A673 (cell line): ENCODE results near the gene PCGF2. TPM values are rescaled to one million over a fixed set of nuclear protein-coding genes. Genes with fewer than 3 reads are reported as not detected.

Experiments
- BruUV-seq: library from RNA; stranded (reverse); fragments of 400-500 nt; replicated peaks from 2 replicates; lab custom pipeline; 2021; lab: Mats Ljungman, UMichigan
- CTCF ChIA-PET: fragments of 300-600 bp; sonication (Branson Sonifier 250); formaldehyde crosslinking; loops from one replicate; lab custom pipeline; 2022; ENCODE audit warnings: antibody characterized with exemption; lab: Charles Lee
- POLR2A ChIA-PET: fragments of 300-600 bp; sonication (Branson Sonifier 250); formaldehyde crosslinking; loops from one replicate; lab custom pipeline; 2022; ENCODE audit warnings: antibody characterized with exemption; ENCODE audit not compliant: low non-redundant PET; lab: Charles Lee
- DNase-seq: peaks from one replicate; pipeline ENCODE4 v3.0.0-alpha.2; 2015; ENCODE audit warnings: low spot score
- H3K27ac ChIP-seq: fragments of 200-600 bp; sonication (generic); 2 replicates; pipeline ENCODE4 v1.5.1; 2016; ENCODE audit warnings: mixed run types, low read depth, mild to moderate bottlenecking, mixed read lengths, antibody characterized with exemption, low read length; ENCODE audit not compliant: poor library complexity, severe bottlenecking
- H3K27me3 ChIP-seq: fragments of 200-600 bp; sonication (generic); replicated peaks from 2 replicates; pipeline ENCODE4 v1.6.1; 2017; ENCODE audit warnings: mixed run types, low read depth, mild to moderate bottlenecking, mixed read lengths, antibody characterized with exemption, low read length; ENCODE audit not compliant: insufficient read depth, poor library complexity
- H3K36me3 ChIP-seq: fragments of 200-600 bp; sonication (generic); 2 replicates; pipeline ENCODE4 v1.6.1; 2016; ENCODE audit warnings: mixed run types, mild to moderate bottlenecking, mixed read lengths, antibody characterized with exemption, low read length; ENCODE audit not compliant: insufficient read depth, poor library complexity, severe bottlenecking
- H3K4me1 ChIP-seq: fragments of 200-600 bp; sonication (generic); 2 replicates; pipeline ENCODE4 v1.6.1; 2017; ENCODE audit warnings: mixed run types, mild to moderate bottlenecking, mixed read lengths, antibody characterized with exemption, low read length; ENCODE audit not compliant: insufficient read depth, poor library complexity, severe bottlenecking
- H3K4me3 ChIP-seq: fragments of 200-600 bp; sonication (generic); 2 replicates; pipeline ENCODE4 v1.5.1; 2016; ENCODE audit warnings: low read depth, mixed run types, mild to moderate bottlenecking, mixed read lengths, low read length; ENCODE audit not compliant: poor library complexity, severe bottlenecking
- H3K9me3 ChIP-seq: fragments of 200-600 bp; sonication (generic); 2 replicates; pipeline ENCODE4 v1.6.1; 2016; ENCODE audit warnings: mixed run types, low read depth, mild to moderate bottlenecking, mixed read lengths, antibody characterized with exemption, low read length; ENCODE audit not compliant: poor library complexity, severe bottlenecking
- EZH2 ChIP-seq: fragments of 200-600 bp; sonication (generic); IDR thresholded peaks from 2 replicates; pipeline ENCODE4 v1.6.1; 2017; ENCODE audit warnings: borderline replicate concordance, low read depth, mild to moderate bottlenecking, mixed read lengths, antibody characterized with exemption, low read length; ENCODE audit not compliant: poor library complexity, severe bottlenecking
- intact Hi-C: fragments of 100-400 bp; cut with micrococcal nuclease; formaldehyde crosslinking; loops from one replicate; pipeline ENCODE4 v1.10.0; 2022; ENCODE audit not compliant: unreplicated experiment
- total RNA-seq: library from RNA; stranded (reverse); gene quantifications from 2 replicates; pipeline ENCODE4 v1.2.3, GENCODE V29; 2021
- TF ChIP-seq, protein P1 (sequence below): fragments of 300-800, 200-600 bp; sonication (generic); conservative IDR thresholded peaks from 2 replicates; pipeline ENCODE4 v1.5.1; 2017; ENCODE audit warnings: low read depth, mild to moderate bottlenecking, antibody characterized with exemption, low read length, moderate library complexity, mixed read lengths

The PCGF2 gene
- total RNA-seq, 1 experiment from 2014 or later, result 34.4 TPM

- no peaks in the 10 kb centered on the region for H3K9me3 ChIP-seq
- intact Hi-C loops, result loop anchor here (5.0 kb wide), 1 partner anchor 117 kb away; no protein-coding TSS in a partner anchor
- no peaks in the 10 kb centered on the region for H3K27me3 ChIP-seq
- DNase-seq, result no peak
- TF ChIP-seq, protein P1, sequence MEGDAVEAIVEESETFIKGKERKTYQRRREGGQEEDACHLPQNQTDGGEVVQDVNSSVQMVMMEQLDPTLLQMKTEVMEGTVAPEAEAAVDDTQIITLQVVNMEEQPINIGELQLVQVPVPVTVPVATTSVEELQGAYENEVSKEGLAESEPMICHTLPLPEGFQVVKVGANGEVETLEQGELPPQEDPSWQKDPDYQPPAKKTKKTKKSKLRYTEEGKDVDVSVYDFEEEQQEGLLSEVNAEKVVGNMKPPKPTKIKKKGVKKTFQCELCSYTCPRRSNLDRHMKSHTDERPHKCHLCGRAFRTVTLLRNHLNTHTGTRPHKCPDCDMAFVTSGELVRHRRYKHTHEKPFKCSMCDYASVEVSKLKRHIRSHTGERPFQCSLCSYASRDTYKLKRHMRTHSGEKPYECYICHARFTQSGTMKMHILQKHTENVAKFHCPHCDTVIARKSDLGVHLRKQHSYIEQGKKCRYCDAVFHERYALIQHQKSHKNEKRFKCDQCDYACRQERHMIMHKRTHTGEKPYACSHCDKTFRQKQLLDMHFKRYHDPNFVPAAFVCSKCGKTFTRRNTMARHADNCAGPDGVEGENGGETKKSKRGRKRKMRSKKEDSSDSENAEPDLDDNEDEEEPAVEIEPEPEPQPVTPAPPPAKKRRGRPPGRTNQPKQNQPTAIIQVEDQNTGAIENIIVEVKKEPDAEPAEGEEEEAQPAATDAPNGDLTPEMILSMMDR, result no peak
- TF ChIP-seq EZH2, result no peak
- H3K4me3 ChIP-seq, result peak overlapping the region; percentile 56
- CTCF ChIA-PET, result no interaction called here
- no peaks in the 10 kb centered on the region for H3K36me3 ChIP-seq
- H3K4me1 ChIP-seq, result peaks cover 31% of the 10 kb centered on the region
- BruUV-seq, result no TSS peak
- H3K27ac ChIP-seq, result no peak overlapping the region
- POLR2A ChIA-PET, result no interaction called here
These were observed 1.8 kb upstream of the PCGF2 start for GRCh38 chr17:38750044-38750311.

GRCh38 chr17:38749223-38750043 is 1.3 kb upstream of the PCGF2 start:
- TF ChIP-seq EZH2, result no peak
- TF ChIP-seq, protein P1, result no peak
- no TSS peak for BruUV-seq
- ChIA-PET POLR2A (no interaction called here), CTCF (no interaction called here)
- Histone ChIP-seq H3K4me1 (peaks cover 31% of the 10 kb centered on the region), H3K27ac (peak overlapping the region; percentile 37), H3K27me3 (no peaks in the 10 kb centered on the region), H3K36me3 (no peaks in the 10 kb centered on the region), H3K9me3 (no peaks in the 10 kb centered on the region), H3K4me3 (peak overlapping the region; percentile 56)
- DNase-seq, result peak; percentile 45
- intact Hi-C loops, result loop anchor here (5.0 kb wide), 1 partner anchor 118 kb away; no protein-coding TSS in a partner anchor

DNA sequence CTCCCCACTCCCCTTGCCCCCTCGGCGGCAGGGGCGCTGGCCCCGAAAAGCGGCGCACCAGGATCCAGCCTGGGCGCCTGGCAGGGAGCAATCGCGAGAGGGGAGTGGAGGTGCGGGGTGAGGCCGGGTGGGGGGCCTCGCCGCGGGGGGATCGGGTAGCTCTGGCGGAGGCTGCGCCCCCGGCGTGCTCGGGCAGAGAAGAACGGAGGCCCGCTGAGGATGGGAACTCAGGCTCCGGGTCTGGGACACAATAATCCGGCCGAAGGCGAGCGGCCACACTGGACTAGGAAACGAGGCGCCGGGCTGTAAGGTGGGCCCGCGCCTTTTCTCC is 721 bp upstream of the PCGF2 start:
- no peak for DNase-seq
- intact Hi-C loops, result no loop called here
- H3K36me3 ChIP-seq, result no peaks in the 10 kb centered on the region
- peak overlapping the region; percentile 56 for H3K4me3 ChIP-seq
- H3K9me3 ChIP-seq, result no peaks in the 10 kb centered on the region
- peak overlapping the region; percentile 37 for H3K27ac ChIP-seq
- TF ChIP-seq, protein P1, result no peak
- CTCF ChIA-PET, result no interaction called here
- POLR2A ChIA-PET, result no interaction called here
- H3K4me1 ChIP-seq, result peaks cover 31% of the 10 kb centered on the region
- no peaks in the 10 kb centered on the region for H3K27me3 ChIP-seq
- no TSS peak for BruUV-seq
